K562 (cell line): ENCODE data around the gene TPI1. TPM values are rescaled to one million over a fixed set of nuclear protein-coding genes. Genes with fewer than 3 reads are reported as not detected.

Source experiments
- CREB1 ChIP-seq, 2 experiments: sonication (generic) in 1 of 2; formaldehyde crosslinking in 1 of 2; IDR thresholded peaks; 2 replicates each; pipeline versions ENCODE4 v1.6.1 to v1.8.0; 2012 to 2022; ENCODE audit warnings: inconsistent platforms in 1 of 2, mild to moderate bottlenecking in 1 of 2, missing genetic modification reagents in 1 of 2, moderate library complexity in 1 of 2
- CREM ChIP-seq: IDR thresholded peaks from 2 replicates; pipeline ENCODE4 v1.6.1; 2014; ENCODE audit warnings: antibody characterized with exemption, low read depth
- CTBP1 ChIP-seq: fragments of 450-650 bp; IDR thresholded peaks from 2 replicates; pipeline ENCODE4 v1.6.1; 2016; ENCODE audit warnings: borderline replicate concordance
- E4F1 ChIP-seq: fragments of 250-450 bp; sonication (Bioruptor Pico); IDR thresholded peaks from 2 replicates; pipeline ENCODE4 v1.5.0; 2021; ENCODE audit warnings: mild to moderate bottlenecking, borderline replicate concordance
- FIP1L1 ChIP-seq: fragments of 200-400 bp; formaldehyde crosslinking; IDR thresholded peaks from 2 replicates; pipeline ENCODE4 v1.6.1; 2018; ENCODE audit warnings: mild to moderate bottlenecking, low read depth, low read length; ENCODE audit not compliant: poor library complexity, severe bottlenecking
- GTF2F1 ChIP-seq: IDR thresholded peaks from 2 replicates; pipeline ENCODE4 v1.6.1; 2011; ENCODE audit warnings: low read depth, low read length, improper control_type of control experiment
- HMGN3 ChIP-seq: IDR thresholded peaks from 2 replicates; pipeline ENCODE4 v1.6.1; 2011; ENCODE audit warnings: borderline replicate concordance, low read depth, mild to moderate bottlenecking, mixed read lengths, low read length; ENCODE audit not compliant: insufficient read length; ENCODE audit errors: extremely low read depth
- HNRNPK ChIP-seq: fragments of 200-400 bp; formaldehyde crosslinking; IDR thresholded peaks from one replicate; pipeline ENCODE4 v1.6.1; 2018; ENCODE audit warnings: mild to moderate bottlenecking, low read depth, low read length; ENCODE audit not compliant: poor library complexity, severe bottlenecking
- ILK ChIP-seq: fragments of 450-650 bp; IDR thresholded peaks from 2 replicates; pipeline ENCODE4 v1.6.1; 2016; ENCODE audit warnings: missing genetic modification characterization, low read depth, mild to moderate bottlenecking, missing compliant biosample characterization, moderate library complexity, borderline replicate concordance
- MTA2 ChIP-seq: fragments of 450-650 bp; IDR thresholded peaks from 2 replicates; pipeline ENCODE4 v1.6.1; 2016; ENCODE audit warnings: low read depth
- NFRKB ChIP-seq: fragments of 450-650 bp; IDR thresholded peaks from 2 replicates; pipeline ENCODE4 v1.6.1; 2016; ENCODE audit warnings: low read depth
- NR2C1 ChIP-seq, 2 experiments: fragments of 450-650 bp; IDR thresholded peaks; 2 replicates each; pipeline ENCODE4 v1.6.1; 2017; ENCODE audit warnings: mild to moderate bottlenecking in 2 of 2, antibody characterized with exemption in 1 of 2, inconsistent platforms in 1 of 2, missing compliant biosample characterization in 1 of 2, missing genetic modification characterization in 1 of 2
- NRF1 ChIP-seq, 2 experiments: fragments of 450-650 bp; IDR thresholded peaks in 1 of 2; conservative IDR thresholded peaks in 1 of 2; 2 replicates each; pipeline ENCODE4 v1.6.1; 2014; ENCODE audit warnings: mild to moderate bottlenecking in 2 of 2
- POU5F1 ChIP-seq: fragments of 150-350 bp; IDR thresholded peaks from 2 replicates; pipeline ENCODE4 v1.6.1; 2014; ENCODE audit warnings: borderline replicate concordance, low read length, low read depth, mild to moderate bottlenecking; ENCODE audit not compliant: partially characterized antibody
- SLC30A9 ChIP-seq: fragments of 250-450 bp; sonication (Bioruptor Pico); IDR thresholded peaks from 2 replicates; pipeline ENCODE4 v1.8.0; 2022; ENCODE audit warnings: mild to moderate bottlenecking, moderate library complexity
- TGIF2 ChIP-seq: sonication (generic); formaldehyde crosslinking; IDR thresholded peaks from 2 replicates; pipeline ENCODE4 v1.8.1; 2022; ENCODE audit warnings: mild to moderate bottlenecking, missing genetic modification reagents, moderate library complexity
- ZNF124 ChIP-seq: sonication (generic); formaldehyde crosslinking; IDR thresholded peaks from 2 replicates; pipeline ENCODE4 v1.8.1; 2022; ENCODE audit warnings: missing genetic modification reagents
- ZNF146 ChIP-seq: IDR thresholded peaks from one replicate; pipeline ENCODE4 v1.6.1; 2018; ENCODE audit warnings: missing compliant biosample characterization; ENCODE audit not compliant: unreplicated experiment
- ZNF347 ChIP-seq: fragments of 450-650 bp; formaldehyde crosslinking; IDR thresholded peaks from 2 replicates; pipeline ENCODE4 v1.4.0; 2020; ENCODE audit warnings: low read depth, mild to moderate bottlenecking, moderate library complexity
- polyA plus RNA-seq, 8 experiments: library from polyadenylated mRNA; depleted of rRNA in 4 of 8; stranded (reverse) in 5 of 8; unstranded in 3 of 8; fragments of >200 nt; fragmentation: Nextera tagmentation in 2 of 8; fragmentation: Illumina TruSeq in 1 of 8; extraction: Ambion mirVana in 2 of 8; extraction: Trizol in 1 of 8; gene quantifications; 2 replicates each; pipeline versions ENCODE4 v1.2.1 to v1.2.3, GENCODE V29; 2011 to 2014; ENCODE audit warnings: inconsistent platforms in 1 of 8, missing spikeins in 1 of 8
- total RNA-seq, 7 experiments: library from RNA; depleted of rRNA in 6 of 7; stranded (reverse); fragments of >200 nt in 6 of 7; fragmentation: Illumina TruSeq in 2 of 7; extraction: Trizol in 2 of 7; gene quantifications; 2 replicates each; pipeline versions ENCODE4 v1.2.1 to v1.2.3, GENCODE V29; 2011 to 2021; ENCODE audit warnings: low replicate concordance in 1 of 7
- TF ChIP-seq, protein P1 (sequence below): sonication (generic); IDR thresholded peaks from 2 replicates; pipeline ENCODE4 v1.6.1; 2016
- TF ChIP-seq, protein P2 (sequence below), 2 experiments: fragments of 200-800 bp in 1 of 2; sonication (Bioruptor generic) in 1 of 2; sonication (generic) in 1 of 2; formaldehyde crosslinking in 1 of 2; IDR thresholded peaks in 1 of 2; conservative IDR thresholded peaks in 1 of 2; 2 replicates each; pipeline versions ENCODE4 v1.5.0 to v1.6.1; 2016 to 2020; ENCODE audit warnings: missing compliant biosample characterization in 1 of 2, missing genetic modification characterization in 1 of 2, missing genetic modification reagents in 1 of 2

The TPI1 gene
- total and polyA plus RNA-seq, 9 of the 15 experiments (the other 6 are each of a cell fraction or from before 2014, with no cell fraction given) = 662 to 4,971 (median 892) TPM

GRCh38 chr12:6867413-6868210 lies at the start of gene TPI1 (continued):
- TF ChIP-seq, protein P1, sequence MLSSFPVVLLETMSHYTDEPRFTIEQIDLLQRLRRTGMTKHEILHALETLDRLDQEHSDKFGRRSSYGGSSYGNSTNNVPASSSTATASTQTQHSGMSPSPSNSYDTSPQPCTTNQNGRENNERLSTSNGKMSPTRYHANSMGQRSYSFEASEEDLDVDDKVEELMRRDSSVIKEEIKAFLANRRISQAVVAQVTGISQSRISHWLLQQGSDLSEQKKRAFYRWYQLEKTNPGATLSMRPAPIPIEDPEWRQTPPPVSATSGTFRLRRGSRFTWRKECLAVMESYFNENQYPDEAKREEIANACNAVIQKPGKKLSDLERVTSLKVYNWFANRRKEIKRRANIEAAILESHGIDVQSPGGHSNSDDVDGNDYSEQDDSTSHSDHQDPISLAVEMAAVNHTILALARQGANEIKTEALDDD = no peak
- TF ChIP-seq ZNF347 = no peak
- no peak for TF ChIP-seq E4F1 (CRISPR knock-in tag)
- peak; percentile 92 for TF ChIP-seq TGIF2 (CRISPR knock-in tag)
- TF ChIP-seq GTF2F1 = peak; percentile 58; the same call in 1 of the 2 replicates
- TF ChIP-seq CTBP1 = peak; percentile 28; the same call in 1 of the 2 replicates
- peak; percentile 33; the same call in 1 of the 2 replicates for TF ChIP-seq NFRKB
- peak; percentile 42; the same call in 1 of the 2 replicates for TF ChIP-seq CREM
- no peak for TF ChIP-seq SLC30A9 (CRISPR knock-in tag)
- peak; percentile 26 for TF ChIP-seq HNRNPK
- TF ChIP-seq NRF1 (conservative IDR thresholded peaks at IDR 0.05 in 1 of 2, IDR thresholded peaks at IDR 0.05 in 1 of 2) = peak; percentile 82 to 85
- TF ChIP-seq POU5F1 = no peak
- no peak for TF ChIP-seq ILK (tag)
- no peak for TF ChIP-seq ZNF124 (CRISPR knock-in tag)
- TF ChIP-seq HMGN3 = peak; percentile 30
- no peak for TF ChIP-seq MTA2
- no peak for TF ChIP-seq ZNF146 (CRISPR knock-in tag)
- peak; percentile 99 for TF ChIP-seq FIP1L1
- no peak for TF ChIP-seq CREB1 (IDR thresholded peaks at IDR 0.05)
- no peak; the same call in 1 of the 2 replicates for TF ChIP-seq CREB1 (CRISPR knock-in tag; IDR thresholded peaks at IDR 0.05)
- TF ChIP-seq, protein P2, sequence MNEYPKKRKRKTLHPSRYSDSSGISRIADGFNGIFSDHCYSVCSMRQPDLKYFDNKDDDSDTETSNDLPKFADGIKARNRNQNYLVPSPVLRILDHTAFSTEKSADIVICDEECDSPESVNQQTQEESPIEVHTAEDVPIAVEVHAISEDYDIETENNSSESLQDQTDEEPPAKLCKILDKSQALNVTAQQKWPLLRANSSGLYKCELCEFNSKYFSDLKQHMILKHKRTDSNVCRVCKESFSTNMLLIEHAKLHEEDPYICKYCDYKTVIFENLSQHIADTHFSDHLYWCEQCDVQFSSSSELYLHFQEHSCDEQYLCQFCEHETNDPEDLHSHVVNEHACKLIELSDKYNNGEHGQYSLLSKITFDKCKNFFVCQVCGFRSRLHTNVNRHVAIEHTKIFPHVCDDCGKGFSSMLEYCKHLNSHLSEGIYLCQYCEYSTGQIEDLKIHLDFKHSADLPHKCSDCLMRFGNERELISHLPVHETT (CRISPR knock-in tag; conservative IDR thresholded peaks at IDR 0.05 in 1 of 2, IDR thresholded peaks at IDR 0.05 in 1 of 2) = no peak; a peak in 1 of 4 replicates
- no peak for TF ChIP-seq NR2C1 (IDR thresholded peaks at IDR 0.05)
- no peak for TF ChIP-seq NR2C1 (tag; IDR thresholded peaks at IDR 0.05)
